GM12873 (cell line): ENCODE results near the gene UPK1A.

ENCODE experiments used
- TF ChIP-seq, protein P1 (sequence below): IDR thresholded peaks from 2 replicates; pipeline ENCODE4 v1.5.1; 2012; ENCODE audit warnings: low read depth, mild to moderate bottlenecking, moderate library complexity, low read length, control low read depth; ENCODE audit not compliant: insufficient read depth; ENCODE audit errors: missing control alignments

UPK1A gene

DNA sequence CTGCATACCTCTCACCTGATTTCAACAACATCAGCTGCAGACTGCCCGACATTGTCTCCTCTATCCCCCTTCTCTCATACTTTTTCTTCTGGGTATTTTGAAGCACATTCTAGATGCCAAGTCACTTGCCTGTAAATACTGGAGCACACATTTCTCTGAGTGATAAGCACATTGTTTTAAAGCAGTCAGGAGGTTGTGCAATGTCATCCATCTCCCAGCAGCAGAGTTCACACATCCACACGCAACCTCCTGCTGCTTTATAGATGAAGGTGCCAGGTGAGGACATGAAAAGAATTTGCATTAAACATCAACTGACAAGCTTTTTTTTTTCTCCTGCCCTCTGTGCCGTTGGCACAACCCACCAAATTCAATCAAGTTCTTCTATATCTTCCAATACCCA, 5.5 kb downstream of the UPK1A start:
- TF ChIP-seq, protein P1, sequence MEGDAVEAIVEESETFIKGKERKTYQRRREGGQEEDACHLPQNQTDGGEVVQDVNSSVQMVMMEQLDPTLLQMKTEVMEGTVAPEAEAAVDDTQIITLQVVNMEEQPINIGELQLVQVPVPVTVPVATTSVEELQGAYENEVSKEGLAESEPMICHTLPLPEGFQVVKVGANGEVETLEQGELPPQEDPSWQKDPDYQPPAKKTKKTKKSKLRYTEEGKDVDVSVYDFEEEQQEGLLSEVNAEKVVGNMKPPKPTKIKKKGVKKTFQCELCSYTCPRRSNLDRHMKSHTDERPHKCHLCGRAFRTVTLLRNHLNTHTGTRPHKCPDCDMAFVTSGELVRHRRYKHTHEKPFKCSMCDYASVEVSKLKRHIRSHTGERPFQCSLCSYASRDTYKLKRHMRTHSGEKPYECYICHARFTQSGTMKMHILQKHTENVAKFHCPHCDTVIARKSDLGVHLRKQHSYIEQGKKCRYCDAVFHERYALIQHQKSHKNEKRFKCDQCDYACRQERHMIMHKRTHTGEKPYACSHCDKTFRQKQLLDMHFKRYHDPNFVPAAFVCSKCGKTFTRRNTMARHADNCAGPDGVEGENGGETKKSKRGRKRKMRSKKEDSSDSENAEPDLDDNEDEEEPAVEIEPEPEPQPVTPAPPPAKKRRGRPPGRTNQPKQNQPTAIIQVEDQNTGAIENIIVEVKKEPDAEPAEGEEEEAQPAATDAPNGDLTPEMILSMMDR = no peak

DNA sequence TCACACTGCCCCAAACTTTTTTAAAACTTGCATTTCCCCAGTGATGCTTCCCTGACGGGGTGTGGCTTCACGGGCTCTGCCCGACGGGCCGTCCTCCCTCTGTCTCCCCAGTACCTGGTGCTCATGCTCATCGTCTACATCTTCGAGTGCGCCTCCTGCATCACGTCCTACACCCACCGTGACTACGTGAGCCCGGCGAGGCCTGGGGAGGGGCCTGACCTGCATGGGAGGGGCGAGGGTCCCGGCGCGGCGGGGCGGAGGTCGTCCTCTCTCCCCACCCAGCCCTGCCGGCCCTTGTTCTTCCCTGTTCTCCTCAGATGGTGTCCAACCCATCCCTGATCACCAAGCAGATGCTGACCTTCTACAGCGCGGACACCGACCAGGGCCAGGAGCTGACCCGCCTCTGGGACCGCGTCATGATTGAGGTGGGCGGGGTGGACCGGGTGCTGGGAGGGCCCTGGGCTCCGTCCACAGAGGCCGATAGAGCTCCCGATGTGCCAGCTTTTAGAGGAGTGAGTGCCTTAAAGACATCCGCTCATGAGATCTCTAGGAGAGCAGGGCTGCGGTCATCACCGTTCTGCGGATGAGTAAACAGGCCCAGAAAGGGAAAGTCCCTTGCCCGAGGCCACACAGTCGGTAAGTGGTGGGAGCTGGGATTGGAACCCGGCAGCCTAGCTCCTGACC, 6.9 kb downstream of the UPK1A start:
- TF ChIP-seq, protein P1 = no peak

DNA sequence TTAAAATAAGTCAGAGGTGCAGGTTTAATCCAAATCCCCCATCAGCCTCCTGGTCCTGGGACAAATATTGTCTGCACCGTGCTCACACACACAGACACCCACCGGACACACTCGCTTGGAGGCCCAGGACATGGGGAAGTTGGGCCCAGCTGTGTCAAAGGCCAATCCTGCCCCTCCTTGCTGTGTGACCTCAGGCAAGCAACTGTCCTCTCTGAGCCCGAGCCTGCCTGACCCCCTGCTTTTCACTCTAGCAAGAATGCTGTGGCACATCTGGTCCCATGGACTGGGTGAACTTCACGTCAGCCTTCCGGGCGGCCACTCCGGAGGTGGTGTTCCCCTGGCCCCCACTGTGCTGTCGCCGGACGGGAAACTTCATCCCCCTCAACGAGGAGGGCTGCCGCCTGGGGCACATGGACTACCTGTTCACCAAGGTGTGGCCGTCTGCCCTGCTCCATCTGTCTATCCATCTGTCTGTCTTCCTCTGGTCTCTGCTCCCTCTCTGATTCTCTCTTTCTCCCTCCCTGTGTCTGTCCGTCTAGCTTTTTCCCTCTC, 9.3 kb downstream of the UPK1A start:
- TF ChIP-seq, protein P1 = no peak

DNA sequence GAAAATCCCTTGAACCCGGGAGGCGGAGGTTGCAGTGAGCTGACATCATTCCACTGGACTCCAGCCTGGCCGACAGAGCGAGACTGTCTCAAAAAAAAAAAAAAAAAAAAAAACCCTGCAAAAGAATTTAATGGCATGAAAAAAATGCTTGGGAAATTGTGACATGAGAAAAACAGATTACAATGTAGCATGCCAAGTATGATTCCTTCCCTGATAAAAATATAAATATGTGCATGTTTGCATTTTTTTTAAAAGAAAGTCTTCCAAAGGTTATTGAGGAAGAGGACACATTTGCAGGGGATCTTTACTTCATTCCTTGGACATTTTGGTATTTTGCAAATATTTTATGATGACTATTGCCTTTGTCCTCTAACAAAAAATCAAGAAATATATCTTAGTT, 23.5 kb downstream of the UPK1A start:
- TF ChIP-seq, protein P1 = no peak

DNA sequence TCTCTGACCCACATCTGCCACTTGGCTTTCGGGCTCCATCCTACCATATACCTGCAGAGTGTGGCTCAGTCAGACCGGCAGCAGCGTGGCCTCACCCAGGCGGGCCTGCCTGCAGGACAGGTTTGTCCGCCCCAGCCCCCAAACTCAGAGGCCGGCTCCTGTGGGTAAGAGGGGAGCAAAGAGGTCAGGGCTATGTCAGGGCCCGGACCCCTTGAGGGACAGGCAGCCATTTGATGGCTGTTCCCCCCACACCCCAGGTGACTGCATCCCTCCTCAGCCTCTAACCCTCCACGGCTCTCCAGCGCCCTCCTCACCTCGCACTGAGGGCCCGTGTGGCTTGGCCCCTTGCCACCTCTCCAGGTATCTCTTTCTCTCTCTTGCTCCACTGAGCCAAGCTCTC, 25.7 kb downstream of the UPK1A start:
- TF ChIP-seq, protein P1 = no peak

DNA sequence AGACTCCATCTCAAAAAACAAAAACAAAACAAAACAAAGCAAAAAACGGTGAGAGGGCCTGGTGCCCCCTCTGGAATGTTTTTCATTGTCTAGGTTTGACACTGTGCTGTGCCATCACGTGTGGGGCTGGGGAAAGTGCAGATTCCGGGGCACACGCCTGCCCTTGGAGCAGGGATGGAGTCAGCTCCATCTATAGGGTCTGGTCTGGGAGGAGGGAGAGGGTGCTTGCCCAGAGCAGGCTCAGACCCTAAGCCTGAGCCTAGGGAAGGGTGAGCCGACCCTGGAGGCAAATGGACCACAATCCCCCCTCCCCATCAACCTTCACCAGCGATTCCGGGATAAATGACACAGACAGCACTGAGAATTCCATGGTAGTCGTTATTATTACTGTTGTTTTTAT, 27.1 kb downstream of the UPK1A start:
- TF ChIP-seq, protein P1 = no peak

DNA sequence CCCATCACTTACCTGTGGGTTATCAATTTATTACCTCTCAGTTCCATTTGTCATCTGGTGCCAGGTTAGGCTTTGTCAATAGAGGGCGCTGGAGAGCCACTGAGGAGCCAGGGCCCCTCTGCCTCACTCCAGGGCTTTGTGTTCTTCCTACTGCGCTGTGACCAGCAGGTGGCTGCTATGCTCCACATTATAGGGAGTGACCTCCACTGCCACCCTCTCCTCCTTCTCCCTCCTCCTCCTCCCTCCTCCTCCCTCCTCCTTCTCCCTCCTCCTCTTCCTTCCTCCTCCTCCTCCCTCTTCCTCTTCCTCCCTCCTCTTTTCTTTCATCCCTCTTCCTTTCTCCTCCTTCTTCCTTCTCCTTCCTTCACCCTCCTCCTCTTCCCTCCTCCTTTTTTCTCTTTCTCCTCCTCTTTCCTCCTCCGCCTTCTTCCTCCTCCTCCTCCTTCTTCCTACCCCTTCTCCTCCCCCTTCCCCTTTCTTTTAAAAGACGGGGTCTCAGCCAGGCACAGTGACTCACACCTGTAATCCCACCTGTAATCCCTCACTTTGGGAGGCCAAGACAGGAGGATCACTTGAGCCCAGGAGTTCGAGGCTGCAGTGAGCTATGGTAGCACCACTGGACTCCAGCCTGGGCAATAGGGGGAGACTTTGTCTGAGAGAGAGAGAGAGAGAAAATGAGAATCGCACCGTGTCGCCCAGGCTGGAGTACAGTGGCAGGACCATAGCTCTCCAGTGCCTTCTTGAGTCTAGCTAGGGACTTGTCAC, 27.7 kb downstream of the UPK1A start:
- TF ChIP-seq, protein P1 = peak; percentile 99
